PC-9 (cell line): ENCODE data around the gene C5orf58.

Experiments used
- EZH2 ChIP-seq: fragments of 200-600 bp; sonication (generic); IDR thresholded peaks from 2 replicates; pipeline ENCODE4 v1.8.0; 2017; ENCODE audit warnings: antibody characterized with exemption, low read depth
- TF ChIP-seq, protein P1 (sequence below): fragments of 200-600 bp; sonication (generic); conservative IDR thresholded peaks from 2 replicates; pipeline ENCODE4 v1.6.1; 2017; ENCODE audit warnings: mixed run types, antibody characterized with exemption, mild to moderate bottlenecking, moderate library complexity

GRCh38 chr5:170190436-170191134, 42.2 kb upstream of the C5orf58 start:
- TF ChIP-seq, protein P1, sequence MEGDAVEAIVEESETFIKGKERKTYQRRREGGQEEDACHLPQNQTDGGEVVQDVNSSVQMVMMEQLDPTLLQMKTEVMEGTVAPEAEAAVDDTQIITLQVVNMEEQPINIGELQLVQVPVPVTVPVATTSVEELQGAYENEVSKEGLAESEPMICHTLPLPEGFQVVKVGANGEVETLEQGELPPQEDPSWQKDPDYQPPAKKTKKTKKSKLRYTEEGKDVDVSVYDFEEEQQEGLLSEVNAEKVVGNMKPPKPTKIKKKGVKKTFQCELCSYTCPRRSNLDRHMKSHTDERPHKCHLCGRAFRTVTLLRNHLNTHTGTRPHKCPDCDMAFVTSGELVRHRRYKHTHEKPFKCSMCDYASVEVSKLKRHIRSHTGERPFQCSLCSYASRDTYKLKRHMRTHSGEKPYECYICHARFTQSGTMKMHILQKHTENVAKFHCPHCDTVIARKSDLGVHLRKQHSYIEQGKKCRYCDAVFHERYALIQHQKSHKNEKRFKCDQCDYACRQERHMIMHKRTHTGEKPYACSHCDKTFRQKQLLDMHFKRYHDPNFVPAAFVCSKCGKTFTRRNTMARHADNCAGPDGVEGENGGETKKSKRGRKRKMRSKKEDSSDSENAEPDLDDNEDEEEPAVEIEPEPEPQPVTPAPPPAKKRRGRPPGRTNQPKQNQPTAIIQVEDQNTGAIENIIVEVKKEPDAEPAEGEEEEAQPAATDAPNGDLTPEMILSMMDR: no peak
- no peak for TF ChIP-seq EZH2
